GM19328 (cell line): ENCODE measurements around the gene RPP14.
"Not testable (repeated sequence)": the region's sequence is repeated elsewhere in the genome, so short reads cannot be mapped to it uniquely, and the experiment has no call there.

Source experiments
- ATAC-seq: cut with Tn5 transposase; IDR thresholded peaks from one replicate; pipeline ENCODE4 v1.9.1; 2021; ENCODE audit warnings: mild to moderate bottlenecking, moderate library complexity; ENCODE audit not compliant: unreplicated experiment

The RPP14 gene

DNA sequence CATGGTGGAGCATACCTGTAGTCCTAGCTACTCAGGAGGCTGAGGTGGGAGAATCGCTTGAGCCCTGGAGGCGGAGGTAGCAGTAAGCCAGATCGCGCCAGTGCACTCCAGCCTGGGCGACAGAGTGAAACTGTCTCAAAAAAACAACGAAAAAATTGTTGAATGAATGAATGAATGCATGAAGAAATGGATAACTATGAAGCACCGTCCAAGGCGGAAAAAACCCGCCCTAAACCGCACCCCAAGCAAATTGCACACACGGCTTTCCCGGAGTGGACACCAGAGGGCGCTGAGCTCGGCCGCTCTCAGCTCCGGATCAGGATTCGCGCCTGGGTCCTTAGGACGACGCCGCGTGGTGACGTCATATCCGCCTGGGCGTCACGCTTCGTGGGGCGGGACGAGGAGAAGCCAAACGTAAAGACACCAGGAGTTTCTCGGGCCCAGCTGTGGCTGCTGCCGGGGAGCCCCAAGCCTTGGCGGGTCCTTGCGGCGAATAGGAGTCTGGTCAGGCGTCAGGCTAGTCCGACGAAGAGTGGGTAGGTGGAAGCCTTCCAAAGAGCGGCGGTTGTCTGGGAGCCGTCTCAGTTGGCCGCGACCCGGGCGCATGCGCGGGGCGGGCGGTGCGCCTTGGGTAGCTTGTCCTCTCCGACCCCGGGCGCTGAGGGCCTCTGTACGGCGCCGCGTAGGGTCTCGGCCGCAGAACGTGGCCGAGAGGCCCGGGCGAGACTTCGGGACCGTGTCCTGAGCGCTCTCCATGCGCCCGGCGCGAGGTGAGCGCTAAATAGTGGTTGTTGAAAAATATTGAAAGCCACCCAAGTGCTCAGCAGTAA is at the start of gene RPP14, which contains the start of gene HTD2:
RPP14 (plus strand) TSS at position 364 of the 830 bp plus-strand sequence. CDS start 4,085 bp downstream, outside the sequence.
HTD2 (plus strand) TSS at position 639 of the 830 bp plus-strand sequence. CDS start 11,094 bp downstream, outside the sequence.
- ATAC-seq: peak; percentile 82

DNA sequence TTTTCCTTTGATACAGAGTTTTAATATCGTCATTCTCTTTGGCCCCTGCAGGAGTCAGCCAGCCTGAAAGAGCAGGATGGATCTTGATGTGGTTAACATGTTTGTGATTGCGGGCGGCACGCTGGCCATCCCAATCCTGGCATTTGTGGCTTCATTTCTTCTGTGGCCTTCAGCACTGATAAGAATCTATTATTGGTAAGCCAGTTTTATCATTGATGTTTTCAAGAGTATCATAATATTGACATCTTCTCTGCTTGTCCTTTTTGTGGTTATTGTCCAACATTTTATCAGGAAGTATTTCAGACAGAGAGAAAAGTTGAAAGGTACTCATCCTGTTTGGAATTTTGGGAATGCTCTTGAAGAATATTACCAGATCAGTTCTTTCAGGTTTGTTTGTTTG is 49.5 kb upstream of the RPP14 start:
- ATAC-seq: no peak

DNA sequence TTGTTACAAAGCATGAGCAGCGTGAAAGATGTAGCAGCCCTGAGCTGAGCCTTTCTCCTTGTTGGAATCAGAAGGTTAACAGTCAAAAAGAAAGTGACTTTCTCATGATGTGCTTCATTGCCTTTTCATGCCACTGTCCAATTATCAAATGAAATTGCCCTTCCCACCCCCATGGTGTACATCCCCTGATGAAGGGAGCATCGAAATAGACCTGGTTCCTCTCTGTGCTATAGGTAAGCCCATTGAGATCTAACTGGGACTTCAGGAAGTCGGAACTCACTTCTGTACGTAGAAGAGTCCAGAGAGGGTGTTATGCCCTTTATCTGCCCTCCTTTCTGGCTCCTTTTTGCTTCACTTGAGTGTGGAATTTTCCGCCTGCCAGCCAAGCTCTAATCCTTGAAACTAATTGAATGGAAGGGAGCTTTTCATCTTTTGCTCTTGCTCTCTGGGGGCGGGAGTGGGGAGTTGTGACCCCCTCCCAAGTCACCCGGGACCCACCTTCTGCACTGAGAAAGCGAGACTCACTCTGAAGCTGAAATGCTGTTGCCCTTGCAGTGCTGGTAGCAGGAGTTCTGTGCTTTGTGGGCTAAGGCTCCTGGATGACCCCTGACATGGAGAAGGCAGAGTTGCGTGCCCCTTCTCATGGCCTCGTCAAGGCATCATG is 47.5 kb upstream of the RPP14 start:
- no peak for ATAC-seq

DNA sequence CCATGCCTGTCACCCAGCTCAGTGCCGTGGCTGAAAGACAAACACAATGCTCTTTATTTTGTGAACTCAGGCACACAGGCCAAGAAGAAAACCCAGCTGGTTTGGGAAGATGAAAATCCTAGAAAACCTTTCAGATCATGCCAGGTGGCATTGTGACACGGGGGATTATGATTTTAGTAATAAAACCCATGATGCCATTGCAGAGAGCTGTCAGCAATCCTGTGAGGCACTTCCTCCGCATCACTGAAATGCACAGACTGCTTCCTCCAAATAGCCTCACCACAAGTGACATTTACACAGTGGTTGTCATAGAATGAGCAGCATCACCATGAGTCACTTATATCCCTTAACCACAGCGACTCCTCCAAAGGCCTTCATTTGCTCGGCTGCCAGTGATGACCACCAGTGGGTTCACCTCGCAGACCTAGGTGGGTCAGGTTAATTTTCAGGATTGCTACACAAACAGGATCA is 45.7 kb upstream of the RPP14 start:
- ATAC-seq: no peak

DNA sequence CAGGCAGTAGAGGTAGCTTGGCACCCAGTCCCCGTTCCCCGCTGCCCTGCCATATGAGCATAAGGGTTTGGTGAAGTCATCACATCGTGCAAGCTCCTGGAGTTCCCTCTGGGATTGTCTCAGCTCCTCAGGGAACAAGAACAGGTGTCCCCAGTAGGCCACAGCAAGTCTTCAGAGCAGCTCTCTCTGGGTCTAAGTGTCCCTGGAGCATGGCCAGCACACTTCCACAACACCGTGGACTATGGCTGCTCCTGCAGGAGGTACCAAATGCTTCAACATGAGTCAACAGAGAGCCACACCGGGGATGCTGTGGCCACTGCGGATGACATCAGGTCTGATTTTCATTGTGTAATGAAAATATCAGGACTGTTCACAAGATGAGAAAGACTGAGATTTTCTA is 45.3 kb upstream of the RPP14 start:
- no peak for ATAC-seq

DNA sequence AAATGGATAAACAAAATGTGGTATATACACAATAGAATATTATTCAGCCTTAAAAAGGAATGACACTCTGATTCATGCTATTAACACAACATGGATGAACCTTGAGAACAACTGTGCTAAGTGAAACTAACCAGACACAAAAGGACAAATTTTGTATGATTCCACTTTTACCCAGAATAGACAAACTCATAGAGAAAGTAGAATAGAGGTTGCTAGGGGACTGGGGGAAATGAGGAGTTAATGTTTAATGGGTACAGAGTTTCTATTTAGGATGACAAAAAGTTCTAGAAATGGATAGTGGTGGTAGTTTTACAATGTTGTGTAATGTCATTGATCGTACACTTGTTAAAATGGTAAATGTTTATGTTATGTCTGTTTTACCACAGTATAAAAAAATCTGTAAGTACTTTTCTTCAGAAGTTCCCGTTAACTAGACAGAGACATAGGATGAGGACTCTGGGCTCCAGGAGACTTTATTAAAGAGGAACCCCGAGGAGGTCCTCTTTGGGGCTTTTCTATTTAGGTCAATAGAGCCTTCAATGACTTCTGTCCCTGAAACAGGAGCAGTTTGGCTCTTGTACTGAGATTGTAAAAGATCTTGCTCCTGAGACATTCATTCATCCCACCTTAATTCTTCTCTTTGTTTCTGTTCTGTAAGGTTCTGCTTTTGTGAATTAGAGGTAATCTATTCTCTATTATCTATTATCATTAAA is 43.9 kb upstream of the RPP14 start:
- no peak for ATAC-seq

DNA sequence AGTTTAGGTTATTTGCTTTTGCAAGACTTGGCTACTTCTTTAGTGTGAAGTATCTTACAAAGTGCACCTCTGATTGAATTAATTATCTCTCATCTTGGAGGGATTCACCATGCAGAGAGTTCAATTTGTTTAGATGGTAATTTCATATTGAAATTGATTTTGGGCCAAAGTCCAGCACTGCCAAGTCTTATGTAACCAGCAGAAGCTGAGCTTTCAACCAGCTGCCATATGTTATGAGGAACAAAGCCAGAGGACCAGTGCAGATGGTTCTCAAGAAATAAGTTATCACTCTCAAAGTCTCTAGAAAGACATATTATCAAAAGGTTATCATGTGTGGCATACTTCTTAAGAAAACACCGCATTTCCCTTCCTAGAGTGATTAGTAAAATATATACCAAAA is 39.5 kb upstream of the RPP14 start:
- no peak for ATAC-seq

DNA sequence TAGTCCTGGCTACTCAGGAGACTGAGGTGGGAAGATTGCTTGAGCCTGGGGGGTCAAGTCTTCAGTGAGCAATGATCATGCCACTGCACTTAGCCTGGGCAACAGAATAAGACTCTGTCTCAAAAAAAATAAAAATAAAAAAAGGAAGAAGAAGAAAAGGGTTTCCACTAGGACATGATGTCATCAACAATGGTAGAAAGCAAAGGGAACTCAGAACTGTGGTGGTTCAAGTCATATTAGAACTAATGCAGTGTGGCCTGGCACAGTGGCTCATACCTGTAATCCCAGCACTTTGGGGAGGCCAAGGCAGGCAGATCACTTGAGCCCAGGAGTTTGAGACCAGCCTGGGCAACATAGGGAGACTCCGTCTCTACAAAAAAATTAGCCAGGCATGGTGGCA is 38.5 kb upstream of the RPP14 start:
- ATAC-seq: not testable (repeated sequence)

DNA sequence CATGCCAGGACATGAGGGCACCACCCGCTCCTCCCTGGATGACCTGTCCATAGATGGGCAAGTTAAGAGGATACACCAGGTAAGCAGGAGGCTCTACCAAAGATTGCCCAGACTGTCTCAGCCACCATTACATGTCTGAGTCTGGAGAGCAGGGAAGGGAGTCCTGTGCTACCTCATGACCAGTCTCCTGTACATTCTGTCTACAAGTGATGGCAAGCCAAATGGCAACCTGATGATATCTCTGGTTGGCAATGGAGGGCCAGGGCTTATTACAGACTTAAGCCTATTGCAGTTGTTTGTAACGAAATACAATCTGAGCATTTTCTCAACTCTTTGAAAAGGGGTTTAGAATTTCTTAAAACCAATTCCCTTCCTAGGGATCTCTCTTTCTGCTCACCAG is 36.7 kb upstream of the RPP14 start:
- ATAC-seq: no peak

DNA sequence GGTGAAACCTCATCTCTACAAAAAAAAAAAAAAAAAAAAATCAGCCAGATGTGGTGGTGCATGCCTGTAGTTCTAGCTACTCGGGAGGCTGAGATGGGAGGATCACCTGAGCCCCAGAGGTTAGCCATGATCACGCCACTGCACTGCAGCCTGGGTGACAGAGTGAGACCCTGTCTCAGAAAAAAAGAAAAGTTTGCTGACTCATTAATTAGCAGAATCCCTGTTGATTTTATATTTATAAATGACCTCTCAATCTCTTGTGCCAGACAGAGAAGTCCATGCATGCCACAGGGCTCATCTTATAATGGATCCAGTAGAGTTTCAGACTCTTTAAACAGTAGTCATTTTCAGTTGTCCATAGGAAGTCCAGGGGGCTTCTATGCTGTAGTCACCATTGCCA is 35.6 kb upstream of the RPP14 start:
- no peak for ATAC-seq

DNA sequence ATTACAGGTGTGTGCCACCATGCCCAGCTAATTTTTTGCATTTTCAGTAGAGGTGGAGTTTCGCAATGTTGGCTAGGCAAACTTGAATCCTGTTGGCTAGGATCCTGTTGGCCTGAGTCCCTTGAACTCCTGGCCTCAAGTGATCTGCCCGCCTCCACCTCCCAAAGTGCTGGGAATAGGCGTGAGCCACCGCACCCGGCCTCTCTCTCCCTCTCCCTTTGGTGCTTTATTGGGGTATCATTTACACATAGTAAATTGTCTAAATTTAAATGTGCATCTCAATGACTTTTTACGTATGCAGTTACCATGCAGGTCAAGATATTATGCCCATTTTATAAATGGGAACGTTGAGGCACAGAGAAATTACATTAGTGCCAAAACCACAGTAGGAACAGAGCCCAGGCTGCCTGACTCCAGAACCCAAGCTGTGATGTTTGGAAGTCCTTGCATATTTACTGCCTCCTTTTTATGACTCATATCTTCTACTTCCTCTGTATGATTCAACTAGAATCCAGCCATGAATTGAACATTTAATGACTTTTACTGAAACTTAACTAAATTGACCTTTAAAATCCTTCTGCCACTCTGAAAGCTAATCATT is 34.0 kb upstream of the RPP14 start:
- no peak for ATAC-seq

DNA sequence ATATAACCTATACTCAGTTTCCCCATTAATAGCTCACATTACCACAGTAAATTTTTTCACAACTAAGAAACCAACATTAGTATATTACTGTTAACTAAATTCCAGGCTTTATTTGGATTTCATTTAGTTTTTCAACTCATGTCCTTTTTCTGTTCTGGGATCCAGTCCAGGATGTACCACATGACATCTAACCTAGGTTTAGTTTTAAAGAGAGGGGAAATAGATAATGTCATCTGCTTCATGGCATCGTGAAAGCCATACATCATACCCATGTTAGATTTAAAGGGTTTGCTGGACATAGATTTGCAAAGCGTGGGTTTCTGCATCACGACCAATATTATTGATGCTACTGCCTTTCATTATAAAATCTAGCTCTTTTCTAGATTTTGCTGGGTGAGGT is 33.2 kb upstream of the RPP14 start:
- ATAC-seq: no peak

DNA sequence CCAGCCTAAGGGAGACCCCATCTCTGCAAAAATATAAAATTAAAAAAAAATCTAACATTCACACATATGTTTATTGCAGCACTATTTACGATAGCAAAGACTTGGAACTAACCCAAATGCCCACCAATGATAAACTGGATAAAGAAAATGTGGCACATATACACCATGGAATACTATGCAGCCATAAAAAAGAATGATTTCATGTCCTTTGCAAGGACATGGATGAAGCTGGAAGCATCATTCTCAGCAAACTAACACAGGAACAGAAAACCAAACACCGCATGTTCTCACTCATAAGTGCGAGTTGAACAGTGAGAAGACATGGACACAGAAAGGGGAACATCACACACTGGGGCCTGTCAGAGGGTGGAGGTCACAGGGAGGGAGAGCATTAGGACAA is 32.7 kb upstream of the RPP14 start:
- ATAC-seq: not testable (repeated sequence)

DNA sequence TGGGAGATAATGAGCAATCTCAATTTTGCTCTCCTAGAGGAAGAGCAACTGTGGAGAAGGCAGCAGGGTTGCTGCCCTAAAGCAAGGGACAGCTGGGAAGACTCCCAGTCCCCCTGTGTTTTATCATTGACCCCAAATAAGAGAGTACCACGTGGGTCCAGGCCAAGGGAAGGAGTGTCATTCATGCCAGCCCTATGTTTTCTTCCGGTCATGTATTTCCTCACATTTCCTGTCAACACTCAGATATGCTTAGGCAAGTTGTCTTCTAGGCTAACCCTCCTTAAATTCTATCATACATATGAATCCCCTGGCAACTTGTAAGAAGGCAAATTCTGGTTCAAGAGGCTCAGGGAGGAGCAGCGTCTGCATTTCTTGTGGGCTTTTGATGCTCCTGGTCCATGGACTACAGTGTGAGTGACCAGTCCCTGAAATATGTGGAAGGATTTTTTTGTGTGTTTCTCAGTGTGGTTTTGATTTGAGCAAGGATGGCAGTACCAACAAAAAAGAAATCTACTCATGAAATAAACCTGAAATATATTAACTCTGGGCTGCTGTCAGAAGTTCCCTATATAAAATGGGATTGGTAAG is 31.9 kb upstream of the RPP14 start:
- no peak for ATAC-seq

DNA sequence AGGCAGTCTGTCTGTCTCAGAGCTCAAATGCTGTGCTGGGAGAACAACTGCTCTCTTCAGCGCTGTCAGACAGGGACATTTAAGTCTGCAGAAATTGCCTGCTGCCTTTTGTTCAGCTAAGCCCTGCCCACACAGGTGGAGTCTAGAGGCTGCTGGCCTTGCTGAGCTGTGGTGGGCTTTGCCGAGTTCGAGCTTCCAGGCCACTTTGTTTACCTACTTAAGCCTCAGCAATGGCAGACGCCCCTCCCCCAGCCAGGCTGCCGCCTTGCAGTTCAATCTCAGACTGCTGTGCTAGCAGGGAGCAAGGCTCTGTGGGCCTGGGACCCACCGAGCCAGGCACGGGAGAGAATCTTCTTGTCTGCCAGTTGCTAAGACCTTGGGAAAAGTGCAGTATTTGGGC is 25.0 kb upstream of the RPP14 start:
- ATAC-seq: no peak

DNA sequence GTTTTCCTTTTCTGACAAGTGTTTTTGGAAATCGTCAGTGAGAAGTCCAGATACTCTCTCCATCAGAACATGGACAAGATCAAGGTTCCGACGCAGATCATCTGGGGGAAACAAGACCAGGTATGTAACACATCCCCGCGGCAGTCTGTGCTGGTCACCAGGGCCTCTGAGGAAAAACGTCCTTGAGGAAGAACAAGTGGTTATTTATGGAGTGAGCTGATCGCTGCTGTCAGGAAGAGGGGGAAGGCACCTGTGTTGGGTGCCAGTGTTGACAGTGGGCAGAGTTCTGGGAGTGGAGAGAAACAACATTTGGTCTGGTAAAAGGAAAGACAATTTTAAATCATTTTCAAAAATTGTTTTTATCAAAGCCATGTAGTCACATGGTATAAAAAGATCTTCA is 20.7 kb upstream of the RPP14 start:
- ATAC-seq: no peak

DNA sequence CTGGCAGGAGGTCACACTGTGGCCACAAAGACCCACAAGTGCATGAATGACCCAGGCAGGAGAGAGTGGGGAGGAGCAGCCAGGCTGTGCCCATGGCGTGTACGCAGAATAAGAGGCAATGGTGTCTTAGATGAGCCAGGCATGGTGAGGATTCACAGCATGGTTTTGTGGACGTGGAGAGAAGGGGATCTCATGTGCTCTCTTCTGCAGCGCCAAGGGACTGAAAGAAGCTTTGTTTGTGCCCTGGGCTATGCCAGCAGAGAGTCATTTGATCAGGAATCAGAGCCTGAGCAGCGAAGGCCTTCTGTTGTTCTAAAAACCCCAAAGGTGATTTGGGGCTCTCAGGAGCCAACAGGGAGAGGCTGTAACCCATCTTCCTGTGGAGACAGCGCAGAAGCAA is 18.7 kb upstream of the RPP14 start:
- ATAC-seq: no peak

DNA sequence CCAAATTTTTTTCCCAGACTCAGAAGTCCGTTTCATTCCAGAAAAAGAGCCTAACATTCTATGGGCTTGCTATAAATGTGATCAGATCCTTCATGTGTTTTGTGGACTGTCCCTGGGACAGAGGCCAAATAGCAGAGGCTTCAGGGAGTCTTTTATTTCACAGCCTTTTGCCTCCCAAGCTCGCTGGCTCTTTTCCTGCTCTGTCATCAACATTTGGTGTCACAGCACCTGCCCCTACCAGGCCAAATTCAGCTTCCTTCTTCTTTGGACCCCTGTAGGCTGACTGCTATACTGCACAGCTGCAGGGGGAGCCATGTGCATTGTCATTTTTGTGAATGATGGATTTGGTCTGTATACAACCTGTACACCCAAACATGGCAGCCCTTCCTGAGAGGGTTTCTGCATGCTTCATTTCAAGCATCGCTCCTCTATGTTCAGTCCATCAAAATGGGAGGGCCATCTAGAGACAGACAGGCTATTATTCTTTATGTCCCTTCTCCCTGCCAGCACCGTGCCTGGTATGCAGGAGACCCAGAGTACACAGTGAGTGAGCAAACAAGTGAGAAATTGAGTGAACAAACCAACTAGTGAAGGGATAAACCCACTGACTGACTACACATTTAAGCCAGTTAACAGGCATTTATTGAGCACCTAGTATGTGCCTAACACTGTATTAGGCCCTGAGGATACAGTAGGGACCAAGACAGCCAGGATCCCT is 17.9 kb upstream of the RPP14 start:
- ATAC-seq: no peak

DNA sequence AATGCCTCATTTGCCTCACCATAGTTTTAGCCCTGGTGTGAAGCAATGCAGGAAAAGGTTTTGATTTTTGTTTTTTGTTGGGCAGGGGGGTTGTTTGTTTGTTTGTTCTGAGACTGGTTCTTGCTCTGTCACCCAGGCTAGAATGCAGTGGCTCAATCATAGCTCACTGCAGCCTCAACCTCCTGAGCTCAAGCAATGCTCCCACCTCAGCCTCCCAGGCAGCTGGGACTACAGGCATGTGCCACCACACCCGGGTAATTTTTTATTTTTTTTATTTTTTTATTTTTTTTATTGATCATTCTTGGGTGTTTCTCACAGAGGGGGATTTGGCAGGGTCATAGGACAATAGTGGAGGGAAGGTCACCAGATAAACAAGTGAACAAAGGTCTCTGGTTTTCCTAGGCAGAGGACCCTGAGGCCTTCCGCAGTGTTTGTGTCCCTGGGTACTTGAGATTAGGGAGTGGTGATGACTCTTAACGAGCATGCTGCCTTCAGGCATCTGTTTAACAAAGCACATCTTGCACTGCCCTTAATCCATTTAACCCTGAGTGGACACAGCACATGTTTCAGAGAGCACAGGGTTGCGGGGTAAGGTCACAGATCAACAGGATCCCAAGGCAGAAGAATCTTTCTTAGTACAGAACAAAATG is 17.0 kb upstream of the RPP14 start:
- not testable (repeated sequence) for ATAC-seq

DNA sequence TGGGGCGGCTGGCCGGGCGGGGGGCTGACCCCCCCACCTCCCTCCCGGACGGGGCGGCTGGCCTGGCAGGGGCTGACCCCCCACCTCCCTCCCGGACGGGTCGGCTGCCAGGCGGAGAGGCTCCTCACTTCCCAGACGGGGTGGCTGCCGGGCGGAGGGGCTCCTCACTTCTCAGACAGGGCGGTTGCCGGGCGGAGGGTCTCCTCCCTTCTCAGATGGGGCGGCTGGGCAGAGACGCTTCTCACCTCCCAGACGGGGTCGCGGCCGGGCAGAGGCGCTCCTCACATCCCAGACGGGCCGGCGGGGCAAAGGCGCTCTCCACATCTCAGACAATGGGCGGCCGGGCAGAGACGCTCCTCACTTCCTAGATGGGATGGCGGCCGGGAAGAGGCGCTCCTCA is 15.6 kb upstream of the RPP14 start:
- ATAC-seq: not testable (repeated sequence)
